ENCODE results near the gene ABCA2. TPM values are rescaled to one million over a fixed set of nuclear protein-coding genes. Genes with fewer than 3 reads are reported as not detected.

ABCA2 gene
- total RNA-seq, 1 donor from 2014 or later = 2.0 TPM

GRCh38 chr9:137030538-137031527 lies 2.8 kb upstream of the ABCA2 start:
- no peak for ATAC-seq

- ATAC-seq = no peak
Observed at GRCh38 chr9:137030006-137030405, 2.0 kb upstream of the ABCA2 start.

GRCh38 chr9:137029058-137029936 lies 1.3 kb upstream of the ABCA2 start:
- peak; percentile 47 for ATAC-seq

- ATAC-seq = peak; percentile 45
Observed at GRCh38 chr9:137028263-137029057, 423 bp upstream of the ABCA2 start.

GRCh38 chr9:137026828-137027227 lies 1.2 kb downstream of the ABCA2 start:
- ATAC-seq = no peak

GRCh38 chr9:137026384-137026783 lies 1.7 kb downstream of the ABCA2 start:
- ATAC-seq = no peak

GRCh38 chr9:137025517-137025966 lies 2.5 kb downstream of the ABCA2 start:
- ATAC-seq = peak; percentile 47

- ATAC-seq = no peak
Observed at GRCh38 chr9:137023583-137023991, 4.5 kb downstream of the ABCA2 start.

- no peak for ATAC-seq
Observed at GRCh38 chr9:137023157-137023556, 4.9 kb downstream of the ABCA2 start.

GRCh38 chr9:137022662-137023008 lies 5.4 kb downstream of the ABCA2 start:
- no peak for ATAC-seq

GRCh38 chr9:137021979-137022661 lies 5.9 kb downstream of the ABCA2 start:
- peak; percentile 84 for ATAC-seq

GRCh38 chr9:137021568-137021978 lies 6.5 kb downstream of the ABCA2 start:
- no peak for ATAC-seq

GRCh38 chr9:137020771-137021567 lies 7.1 kb downstream of the ABCA2 start:
- ATAC-seq = no peak

GRCh38 chr9:137019891-137020683 lies 8.0 kb downstream of the ABCA2 start:
- no peak for ATAC-seq

GRCh38 chr9:137018761-137019559 lies 9.1 kb downstream of the ABCA2 start:
- ATAC-seq = peak; percentile 17

GRCh38 chr9:137017791-137018497 lies 10.1 kb downstream of the ABCA2 start:
- ATAC-seq = no peak

GRCh38 chr9:137017071-137017470 lies 11.0 kb downstream of the ABCA2 start:
- no peak for ATAC-seq

GRCh38 chr9:137016436-137016835 lies 11.6 kb downstream of the ABCA2 start:
- no peak for ATAC-seq
